Activated CD8-positive, alpha-beta T cell treated with anti-CD3 and anti-CD28 coated beads, Interleukin-2, amount 10 ng/mL, durations not matched to agents 7 days and 5 days (primary cell): ENCODE data around the gene DPCD. TPM values are rescaled to one million over a fixed set of nuclear protein-coding genes. Genes with fewer than 3 reads are reported as not detected.

Source experiments
- ATAC-seq: fragments of 150-1000 bp; cut with Tn5 transposase; one replicate; pipeline ENCODE4 v1.10.0; 2021; ENCODE audit warnings: moderate library complexity
- CTCF ChIA-PET: fragments of 350-600 bp; sonication (Branson Sonifier 250); formaldehyde crosslinking; loops from one replicate; lab custom pipeline; 2021; ENCODE audit warnings: antibody characterized with exemption; lab: Charles Lee
- POLR2A ChIA-PET: fragments of 350-600 bp; sonication (Branson Sonifier 250); formaldehyde crosslinking; loops from one replicate; lab custom pipeline; 2021; ENCODE audit warnings: antibody characterized with exemption; lab: Charles Lee
- DNase-seq: peaks from one replicate; pipeline ENCODE4 v3.0.0-alpha.2; 2020
- H3K27ac Mint-ChIP-seq: one replicate; pipeline ENCODE4 v1.8.0; 2021; ENCODE audit warnings: mild to moderate bottlenecking, mixed read lengths
- H3K27me3 Mint-ChIP-seq: one replicate; pipeline ENCODE4 v1.8.0; 2021; ENCODE audit warnings: low read depth, mixed read lengths
- H3K36me3 Mint-ChIP-seq: one replicate; pipeline ENCODE4 v1.8.0; 2021; ENCODE audit warnings: low read depth, mixed read lengths
- H3K4me1 Mint-ChIP-seq: one replicate; pipeline ENCODE4 v1.8.0; 2021; ENCODE audit warnings: low read depth, mixed read lengths
- H3K4me3 Mint-ChIP-seq: one replicate; pipeline ENCODE4 v1.8.0; 2021; ENCODE audit warnings: mild to moderate bottlenecking, mixed read lengths
- H3K9me3 Mint-ChIP-seq: one replicate; pipeline ENCODE4 v1.8.0; 2022; ENCODE audit warnings: mixed read lengths; ENCODE audit not compliant: insufficient read depth
- total RNA-seq, 2 experiments: library from RNA; stranded (reverse); gene quantifications; one replicate each; pipeline ENCODE4 v1.2.3, GENCODE V29; 2021

Gene DPCD
- total RNA-seq, 2 experiments from 2014 or later: 5.1 to 6.2 TPM

- no peak for DNase-seq
- Mint-ChIP-seq H3K27ac (no peak overlapping the region), H3K36me3 (no peaks in the 10 kb centered on the region), H3K4me1 (peaks cover 20% of the 10 kb centered on the region), H3K4me3 (peak overlapping the region; percentile 69), H3K27me3 (peaks cover 52% of the 10 kb centered on the region), H3K9me3 (no peaks in the 10 kb centered on the region)
- ChIA-PET CTCF (interaction anchor here (0.6 to 5.5 kb wide), 25 partner anchors 9 to 355 kb away, joined by 3 to 59 read pairs (median 3); partner anchors contain the start of genes DPCD and POLL), POLR2A (no interaction called here)
- ATAC-seq: no peak
Measured at GRCh38 chr10:101569323-101569621, 18.8 kb upstream of the DPCD start.

DNA sequence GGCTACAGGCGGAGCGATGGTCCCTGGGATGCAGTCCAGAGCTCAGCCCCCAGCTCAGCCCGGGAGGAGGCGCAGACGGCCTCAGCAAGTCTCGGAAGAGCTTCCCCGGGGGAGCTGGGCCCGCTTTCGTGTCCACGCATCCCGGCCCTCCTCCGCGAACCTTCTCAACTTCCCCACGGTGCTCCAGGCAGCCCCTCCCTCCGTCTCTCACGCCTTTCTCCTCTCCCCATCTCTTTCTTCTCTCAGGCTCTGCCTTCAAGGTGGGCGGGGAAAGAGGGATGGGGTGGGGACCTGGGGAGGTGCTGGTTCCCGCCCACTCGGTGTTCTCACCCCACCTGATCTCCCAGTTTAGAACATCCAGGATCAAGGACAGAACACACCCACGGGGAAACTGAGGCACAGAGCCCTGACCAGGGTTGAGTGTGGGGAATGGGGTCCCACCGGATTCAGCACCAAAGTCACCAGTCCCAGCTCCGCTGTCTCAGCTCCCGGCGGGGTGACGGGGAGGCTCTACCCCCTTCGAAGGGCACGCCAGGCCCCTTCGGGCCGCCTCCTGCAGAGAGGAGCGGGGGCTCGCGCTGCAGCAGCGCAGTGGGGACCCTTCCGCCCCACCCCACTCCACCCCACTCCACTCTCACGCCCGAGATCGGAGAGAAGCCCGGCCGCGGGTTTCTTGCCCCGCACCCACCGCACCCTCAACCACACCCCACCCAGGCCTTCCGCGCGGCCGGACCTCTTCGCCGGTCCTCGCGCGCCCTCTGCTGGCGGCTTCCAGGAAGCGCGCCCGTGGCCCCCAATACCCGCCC, 18.3 kb upstream of the DPCD start:
- ATAC-seq (peak; percentile 87), DNase-seq (peak; percentile 85)
- Mint-ChIP-seq H3K27ac (no peak overlapping the region), H3K36me3 (no peaks in the 10 kb centered on the region), H3K27me3 (peaks cover 52% of the 10 kb centered on the region), H3K4me3 (peak overlapping the region; percentile 69), H3K4me1 (peaks cover 20% of the 10 kb centered on the region), H3K9me3 (no peaks in the 10 kb centered on the region)
- ChIA-PET POLR2A (interaction anchor here (0.6 to 0.7 kb wide), 2 partner anchors 113 to 213 kb away, joined by 3 read pairs; partner anchors contain the start of gene NPM3), CTCF (interaction anchor here (0.6 to 5.5 kb wide), 30 partner anchors 8 to 408 kb away, joined by 3 to 59 read pairs (median 4); partner anchors contain the start of genes DPCD and POLL)

DNA sequence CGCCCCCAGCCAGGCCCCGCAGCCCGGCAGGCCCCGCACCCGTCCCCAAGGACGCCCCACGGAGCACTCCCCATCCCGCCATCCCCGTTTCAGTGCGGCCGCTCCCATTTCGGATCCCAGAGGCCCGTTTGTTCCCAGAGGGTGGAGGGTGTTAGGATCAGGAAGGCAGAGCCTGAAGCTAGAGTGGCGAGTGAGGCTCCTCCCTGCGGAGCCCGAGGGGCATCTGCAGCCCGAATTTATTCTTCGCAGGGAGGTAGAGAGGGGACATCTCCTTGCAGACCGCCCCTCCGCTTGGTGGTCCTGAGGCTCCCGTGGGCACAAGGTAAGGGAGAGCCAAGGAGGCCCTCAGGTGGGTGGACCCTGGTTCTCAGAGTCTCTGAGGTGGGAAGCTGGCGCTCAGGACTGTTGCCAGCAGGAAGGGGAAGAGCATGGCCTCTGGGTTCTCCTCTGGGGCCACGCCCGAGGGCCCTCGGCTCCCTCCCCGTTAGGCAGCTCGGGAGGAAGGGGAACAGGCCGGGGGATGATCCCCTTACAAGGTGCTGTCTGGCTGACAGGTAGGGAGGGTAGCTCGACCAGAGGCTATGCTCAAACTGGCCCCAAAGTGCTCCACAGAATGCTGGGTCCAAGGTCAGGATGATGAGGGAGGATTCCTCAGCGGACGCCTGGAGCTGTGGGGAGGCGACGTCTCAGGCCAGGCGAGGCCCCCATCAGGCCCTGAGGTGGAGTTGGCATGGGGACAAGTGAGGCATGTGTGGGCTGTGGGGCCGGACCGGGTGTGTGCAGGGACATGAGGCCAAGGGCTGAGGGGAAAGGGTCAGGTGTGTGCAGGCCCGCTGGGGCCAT, 17.5 kb upstream of the DPCD start:
- ChIA-PET POLR2A (interaction anchor here (0.6 to 1.3 kb wide), 5 partner anchors 114 to 1848 kb away, joined by 3 to 6 read pairs (median 3); partner anchors contain the start of gene NPM3), CTCF (interaction anchor here (0.5 to 5.5 kb wide), 30 partner anchors 10 to 529 kb away, joined by 3 to 59 read pairs (median 5); partner anchors contain the start of genes DPCD and POLL)
- ATAC-seq (no peak), DNase-seq (no peak)
- H3K27me3 Mint-ChIP-seq: peaks cover 44% of the 10 kb centered on the region
- H3K4me1 Mint-ChIP-seq: peaks cover 20% of the 10 kb centered on the region
- H3K4me3 Mint-ChIP-seq: peak overlapping the region; percentile 69
- H3K27ac Mint-ChIP-seq: no peak overlapping the region
- H3K36me3 Mint-ChIP-seq: no peaks in the 10 kb centered on the region
- H3K9me3 Mint-ChIP-seq: no peaks in the 10 kb centered on the region

- Mint-ChIP-seq H3K36me3 (no peaks in the 10 kb centered on the region), H3K4me1 (peaks cover 17% of the 10 kb centered on the region), H3K27me3 (peaks cover 36% of the 10 kb centered on the region), H3K4me3 (no peak overlapping the region), H3K27ac (no peak overlapping the region), H3K9me3 (no peaks in the 10 kb centered on the region)
- ATAC-seq (no peak), DNase-seq (no peak)
- POLR2A ChIA-PET: interaction anchor here (0.6 to 1.3 kb wide), 3 partner anchors 210 to 1849 kb away, joined by 3 to 6 read pairs (median 5); no protein-coding TSS in a partner anchor
- CTCF ChIA-PET: interaction anchor here (0.7 to 5.5 kb wide), 23 partner anchors 9 to 530 kb away, joined by 3 to 59 read pairs (median 5); partner anchors contain the start of genes DPCD and POLL
Measured at GRCh38 chr10:101571271-101571925, 16.7 kb upstream of the DPCD start.

- Mint-ChIP-seq H3K4me3 (no peak overlapping the region), H3K4me1 (peaks cover 14% of the 10 kb centered on the region), H3K27ac (no peak overlapping the region), H3K36me3 (no peaks in the 10 kb centered on the region), H3K27me3 (peaks cover 32% of the 10 kb centered on the region), H3K9me3 (no peaks in the 10 kb centered on the region)
- ChIA-PET POLR2A (no interaction called here), CTCF (interaction anchor here (1.0 to 5.5 kb wide), 6 partner anchors 9 to 358 kb away, joined by 3 to 59 read pairs (median 11); partner anchors contain the start of genes DPCD and POLL)
- no peak for ATAC-seq
- DNase-seq: no peak
Measured at GRCh38 chr10:101572126-101572525, 16.0 kb upstream of the DPCD start.

DNA sequence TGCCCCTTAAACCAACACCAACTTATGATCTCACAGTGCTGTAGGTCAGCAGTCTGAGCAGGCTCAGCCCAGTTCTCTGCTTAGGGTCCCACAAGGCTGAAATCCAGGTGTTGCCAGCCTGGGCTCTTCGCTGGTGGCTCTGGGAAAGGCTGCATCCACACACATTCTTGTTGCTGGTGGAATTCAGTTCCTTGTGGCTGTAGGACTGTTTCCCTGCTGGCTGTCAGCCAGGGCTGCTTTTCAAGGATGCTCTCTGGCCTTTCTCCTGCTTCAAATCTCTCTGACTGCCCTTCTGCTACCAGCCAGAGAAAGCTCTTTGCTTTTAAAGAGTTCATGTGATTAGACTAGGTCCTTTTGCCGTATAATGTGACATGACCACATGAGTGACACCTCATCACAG, 15.3 kb upstream of the DPCD start:
- Mint-ChIP-seq H3K36me3 (no peaks in the 10 kb centered on the region), H3K27ac (no peak overlapping the region), H3K27me3 (peaks cover 26% of the 10 kb centered on the region), H3K4me3 (no peak overlapping the region), H3K9me3 (no peaks in the 10 kb centered on the region), H3K4me1 (peaks cover 14% of the 10 kb centered on the region)
- DNase-seq: no peak
- ChIA-PET CTCF (interaction anchor here (1.9 to 5.5 kb wide), 2 partner anchors 15 to 358 kb away, joined by 6 to 59 read pairs; partner anchors contain the start of genes DPCD and POLL), POLR2A (no interaction called here)
- ATAC-seq: no peak

GRCh38 chr10:101573885-101574753, 14.0 kb upstream of the DPCD start:
- peaks cover 14% of the 10 kb centered on the region for H3K4me1 Mint-ChIP-seq
- peaks cover 13% of the 10 kb centered on the region for H3K27me3 Mint-ChIP-seq
- DNase-seq: no peak
- no peaks in the 10 kb centered on the region for H3K9me3 Mint-ChIP-seq
- H3K27ac Mint-ChIP-seq: no peak overlapping the region
- ChIA-PET CTCF (interaction anchor here (1.0 to 1.9 kb wide), 2 partner anchors 14 to 207 kb away, joined by 3 to 6 read pairs; partner anchors contain the start of genes DPCD and POLL), POLR2A (no interaction called here)
- H3K36me3 Mint-ChIP-seq: no peaks in the 10 kb centered on the region
- no peak overlapping the region for H3K4me3 Mint-ChIP-seq
- no peak for ATAC-seq

- no peaks in the 10 kb centered on the region for H3K36me3 Mint-ChIP-seq
- POLR2A ChIA-PET: interaction anchor here (1.0 kb wide), 1 partner anchor 12 kb away, joined by 4 read pairs; no protein-coding TSS in a partner anchor
- no peak overlapping the region for H3K27ac Mint-ChIP-seq
- H3K27me3 Mint-ChIP-seq: peaks cover 5% of the 10 kb centered on the region
- no peaks in the 10 kb centered on the region for H3K9me3 Mint-ChIP-seq
- CTCF ChIA-PET: interaction anchor here (0.9 to 1.7 kb wide), 2 partner anchors 240 to 361 kb away, joined by 3 to 6 read pairs; no protein-coding TSS in a partner anchor
- H3K4me1 Mint-ChIP-seq: peaks cover 7% of the 10 kb centered on the region
- ATAC-seq (no peak), DNase-seq (no peak)
- H3K4me3 Mint-ChIP-seq: no peak overlapping the region
Measured at GRCh38 chr10:101575091-101575490, 13.0 kb upstream of the DPCD start.

- no peak overlapping the region for H3K4me3 Mint-ChIP-seq
- CTCF ChIA-PET: interaction anchor here (0.9 to 1.7 kb wide), 2 partner anchors 241 to 362 kb away, joined by 3 to 6 read pairs; no protein-coding TSS in a partner anchor
- H3K27ac Mint-ChIP-seq: no peak overlapping the region
- peaks cover 4% of the 10 kb centered on the region for H3K27me3 Mint-ChIP-seq
- ATAC-seq: no peak
- H3K4me1 Mint-ChIP-seq: peaks cover 6% of the 10 kb centered on the region
- DNase-seq: no peak
- no peaks in the 10 kb centered on the region for H3K9me3 Mint-ChIP-seq
- no peaks in the 10 kb centered on the region for H3K36me3 Mint-ChIP-seq
- POLR2A ChIA-PET: interaction anchor here (1.0 kb wide), 1 partner anchor 11 kb away, joined by 4 read pairs; no protein-coding TSS in a partner anchor
Measured at GRCh38 chr10:101575580-101576210, 12.4 kb upstream of the DPCD start.
